Tibial artery (tissue), 4 donors: Measurements from ENCODE around the gene FDPS.

Experiments
- DNase-seq, 2 donors: peaks; one replicate each; pipeline ENCODE4 v3.0.0-alpha.2; 2019
- H3K27ac ChIP-seq, 2 donors: fragments of 200-600 bp; sonication (generic) in 1 of 2; 1 replicate in 1 of 2; 2 replicates in 1 of 2; pipeline ENCODE4 v1.5.1; 2018 to 2019; ENCODE audit warnings: mild to moderate bottlenecking in 1 of 2
- H3K27me3 ChIP-seq, 2 donors: fragments of 200-600 bp; sonication (generic) in 1 of 2; one replicate each; pipeline versions ENCODE4 v1.5.1 to v1.6.0; 2016 to 2019
- H3K36me3 ChIP-seq, 3 donors: fragments of 200-600 bp; sonication (generic) in 2 of 3; one replicate each; pipeline ENCODE4 v1.5.1; 2016 to 2019; ENCODE audit warnings: mild to moderate bottlenecking in 2 of 3
- H3K4me1 ChIP-seq, 4 donors: fragments of 200-600 bp; sonication (generic) in 2 of 4; 1 replicate in 3 of 4; 2 replicates in 1 of 4; pipeline ENCODE4 v1.5.1; 2016 to 2019
- H3K4me3 ChIP-seq, 2 donors: fragments of 200-600 bp; sonication (generic) in 1 of 2; 1 replicate in 1 of 2; 2 replicates in 1 of 2; pipeline ENCODE4 v1.5.1; 2018 to 2019; ENCODE audit warnings: mild to moderate bottlenecking in 2 of 2
- H3K9me3 ChIP-seq, 3 donors: fragments of 200-600 bp; sonication (generic) in 1 of 3; one replicate each; pipeline ENCODE4 v1.5.1; 2016 to 2019
- CTCF ChIP-seq, 2 experiments: fragments of 200-600 bp in 1 of 2; fragments of 450-650 bp in 1 of 2; IDR thresholded peaks; one replicate each; pipeline ENCODE4 v1.5.1; 2017 to 2019; ENCODE audit warnings: antibody characterized with exemption in 2 of 2, mild to moderate bottlenecking in 1 of 2, moderate library complexity in 1 of 2
- intact Hi-C: fragments of 100-400 bp; cut with DNase I; formaldehyde crosslinking; loops from one replicate; pipeline ENCODE4 v1.15.0; 2023; ENCODE audit warnings: low total_unique reads

Gene FDPS

DNA sequence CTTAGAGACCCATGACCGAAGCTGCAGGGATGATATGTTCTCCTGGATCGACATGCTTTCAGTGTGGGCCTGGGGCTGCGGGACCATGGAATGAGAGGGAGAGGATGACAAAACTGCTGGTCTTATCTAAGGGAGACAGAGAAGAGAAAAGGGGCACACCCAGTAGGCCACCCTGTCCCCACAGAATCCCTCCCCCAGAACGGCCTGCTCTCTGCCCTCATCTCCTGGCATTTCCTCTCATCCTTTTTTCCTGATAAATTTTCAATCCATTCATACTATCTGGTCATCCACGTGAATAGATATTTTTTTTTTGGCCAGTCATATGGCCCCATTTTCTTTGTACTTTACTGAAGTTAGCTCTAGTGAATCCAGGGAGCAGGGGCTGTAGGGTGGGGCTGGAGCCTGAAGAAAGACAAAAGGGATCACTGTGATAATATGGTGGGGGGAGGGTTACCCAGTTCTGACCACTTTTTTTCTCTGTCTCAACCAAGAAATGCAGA, 7.3 kb upstream of the FDPS start, which contains the start of gene PKLR:
TSS of gene PKLR (minus strand) at position 97 of the 500 bp plus-strand sequence. CDS start at position 54, 43 bp downstream.
- intact Hi-C loops: no loop called here
- no peak for TF ChIP-seq CTCF (IDR thresholded peaks at IDR 0.05)
- H3K4me3 ChIP-seq: no peak within 1 kb of the TSS
- no peak within 1 kb of the TSS for H3K27ac ChIP-seq
- H3K36me3 ChIP-seq: no peaks in the 10 kb centered on the region
- H3K9me3 ChIP-seq: no peaks in the 10 kb centered on the region
- H3K27me3 ChIP-seq: peaks cover 0 to 12% of the 10 kb centered on the region in 2 donors
- no peak for DNase-seq
- no peaks in the 10 kb centered on the region for H3K4me1 ChIP-seq

- no peak for DNase-seq
- H3K36me3 ChIP-seq: no peaks in the 10 kb centered on the region
- H3K27ac ChIP-seq: no peak overlapping the region
Measured at GRCh38 chr1:155304558-155305063, 4.1 kb upstream of the FDPS start.

DNA sequence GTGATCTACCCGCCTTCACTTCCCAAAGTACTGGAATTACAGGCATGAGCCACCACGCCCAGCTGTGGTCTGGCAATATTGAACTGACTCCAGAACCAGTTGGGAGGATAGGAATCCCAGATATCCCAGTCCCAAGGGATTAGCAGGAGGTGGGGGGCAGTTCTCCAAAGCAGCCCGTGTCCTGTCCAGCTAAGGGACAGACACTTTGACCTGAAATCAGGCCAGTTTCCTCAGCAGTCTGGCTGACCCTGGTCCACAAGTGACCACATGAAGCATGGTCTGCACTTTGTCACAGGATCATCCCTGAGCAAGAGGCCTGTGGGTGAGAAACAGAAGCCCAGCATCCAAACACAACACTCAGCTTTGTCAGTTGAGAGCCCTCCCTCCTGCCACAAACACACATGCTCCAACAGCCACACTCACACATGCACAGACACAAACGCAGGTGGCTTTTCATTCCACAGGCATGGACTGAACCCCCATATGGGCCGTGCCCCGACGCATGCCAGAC, 2.7 kb upstream of the FDPS start:
- intact Hi-C loops: no loop called here
- H3K27ac ChIP-seq: no peak overlapping the region
- H3K9me3 ChIP-seq: no peaks in the 10 kb centered on the region
- H3K27me3 ChIP-seq: peaks cover 0 to 3% of the 10 kb centered on the region in 2 donors
- H3K4me1 ChIP-seq: peaks cover 0 to 20% (median 15%) of the 10 kb centered on the region in 4 donors
- H3K4me3 ChIP-seq: no peak overlapping the region
- DNase-seq: no peak
- H3K36me3 ChIP-seq: peaks cover 0 to 7% (median 0%) of the 10 kb centered on the region in 3 donors
- TF ChIP-seq CTCF (IDR thresholded peaks at IDR 0.05): no peak

More at GRCh38 chr1:155304558-155305063, 4.1 kb upstream of the FDPS start:
- Histone ChIP-seq H3K4me1 (peaks cover 0 to 10% (median 6%) of the 10 kb centered on the region in 4 donors), H3K9me3 (no peaks in the 10 kb centered on the region), H3K27me3 (peaks cover 0 to 3% of the 10 kb centered on the region in 2 donors), H3K4me3 (no peak overlapping the region)
- intact Hi-C loops: no loop called here
- no peak for TF ChIP-seq CTCF (IDR thresholded peaks at IDR 0.05)

GRCh38 chr1:155307247-155307740, 1.4 kb upstream of the FDPS start:
- peaks cover 0 to 3% of the 10 kb centered on the region in 2 donors for H3K27me3 ChIP-seq
- peak overlapping the region in 1 of 2 donors; percentile 81 for H3K27ac ChIP-seq
- peaks cover 0 to 25% (median 15%) of the 10 kb centered on the region in 4 donors for H3K4me1 ChIP-seq
- intact Hi-C loops: no loop called here
- H3K9me3 ChIP-seq: no peaks in the 10 kb centered on the region
- no peak overlapping the region for H3K4me3 ChIP-seq
- H3K36me3 ChIP-seq: peaks cover 0 to 11% (median 0%) of the 10 kb centered on the region in 3 donors
- TF ChIP-seq CTCF (IDR thresholded peaks at IDR 0.05): peak in 1 of 2 experiments; percentile 9
- DNase-seq: no peak

- Histone ChIP-seq H3K36me3 (peaks cover 0 to 32% (median 4%) of the 10 kb centered on the region in 3 donors), H3K27me3 (no peaks in the 10 kb centered on the region), H3K27ac (peak overlapping the region; percentile 81 to 83), H3K4me1 (peaks cover 0 to 25% (median 15%) of the 10 kb centered on the region in 4 donors), H3K4me3 (peak overlapping the region; percentile 61 to 80), H3K9me3 (no peaks in the 10 kb centered on the region)
- intact Hi-C loops: no loop called here
- no peak for DNase-seq
- TF ChIP-seq CTCF (IDR thresholded peaks at IDR 0.05): no peak
Measured at GRCh38 chr1:155309423-155310021, 856 bp downstream of the FDPS start.
